ENCODE data around the gene DEXI. TPM values are rescaled to one million over a fixed set of nuclear protein-coding genes. Genes with fewer than 3 reads are reported as not detected.
"Not testable (repeated sequence)": the region's sequence is repeated elsewhere in the genome, so short reads cannot be mapped to it uniquely, and the experiment has no call there.

DEXI gene
- total RNA-seq, 2 donors from 2014 or later, result 36.0 to 39.8 TPM

DNA sequence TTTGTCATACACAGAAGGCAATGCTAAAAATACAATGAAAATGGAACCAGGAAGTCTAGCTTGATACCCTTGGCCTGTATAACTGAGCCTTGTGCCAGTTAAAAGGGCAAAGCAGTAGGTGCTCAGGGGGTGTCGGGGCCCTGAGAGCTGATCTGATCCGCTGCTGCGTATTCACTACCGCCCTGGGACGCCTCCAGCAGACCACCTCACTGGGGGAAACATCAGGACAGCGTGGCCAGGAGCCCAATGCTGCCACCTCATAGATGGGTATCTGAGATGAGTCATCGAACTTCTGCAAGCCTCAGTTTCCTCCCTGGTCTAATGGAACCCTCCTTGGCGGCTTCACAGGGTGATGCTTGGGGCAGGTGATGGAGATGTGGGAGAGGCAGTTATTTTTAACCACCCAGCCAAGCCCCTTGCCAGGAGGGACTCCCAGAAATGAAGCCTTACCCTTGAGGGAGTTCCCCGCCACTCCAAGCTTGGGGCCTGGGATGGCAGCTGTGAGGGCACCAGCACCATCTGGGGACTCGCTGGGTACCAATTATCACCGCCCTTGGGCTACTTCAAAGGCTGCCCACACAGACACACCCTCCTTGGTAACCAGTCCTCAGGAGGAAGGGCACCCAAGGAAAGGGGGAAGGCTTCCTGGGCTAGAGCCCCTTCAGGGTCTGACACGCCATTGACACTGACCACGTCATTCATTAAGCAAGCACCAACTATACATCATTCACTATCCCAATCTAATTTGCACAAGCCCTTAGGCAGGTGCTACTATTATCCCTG lies 7.8 kb downstream of the DEXI start:
- no peak for DNase-seq (ENCODE audit: low spot score)
- intact Hi-C loops (cut with DNase I), result no loop called here

DNA sequence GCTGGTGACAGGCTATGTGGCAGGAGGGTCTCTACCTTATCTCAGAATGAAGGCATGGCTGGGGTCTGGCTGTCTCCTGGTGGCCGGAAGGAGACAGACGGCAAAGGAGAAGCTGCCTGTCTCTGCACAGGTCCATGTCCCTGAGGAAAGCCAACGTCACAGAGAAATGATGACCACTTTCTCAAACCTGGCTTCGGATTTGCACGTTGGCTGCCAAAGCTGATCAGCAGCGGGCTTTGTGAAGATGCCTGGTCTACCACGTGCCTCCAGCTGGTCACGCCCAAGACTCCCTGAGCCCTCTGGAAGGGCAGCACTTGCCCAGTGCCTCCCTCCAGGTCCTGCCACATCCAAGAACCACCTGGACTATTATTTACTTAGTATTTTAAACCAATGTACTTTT lies 8.4 kb downstream of the DEXI start:
- intact Hi-C loops (cut with DNase I), result no loop called here
- no peak for DNase-seq (ENCODE audit: low spot score)

DNA sequence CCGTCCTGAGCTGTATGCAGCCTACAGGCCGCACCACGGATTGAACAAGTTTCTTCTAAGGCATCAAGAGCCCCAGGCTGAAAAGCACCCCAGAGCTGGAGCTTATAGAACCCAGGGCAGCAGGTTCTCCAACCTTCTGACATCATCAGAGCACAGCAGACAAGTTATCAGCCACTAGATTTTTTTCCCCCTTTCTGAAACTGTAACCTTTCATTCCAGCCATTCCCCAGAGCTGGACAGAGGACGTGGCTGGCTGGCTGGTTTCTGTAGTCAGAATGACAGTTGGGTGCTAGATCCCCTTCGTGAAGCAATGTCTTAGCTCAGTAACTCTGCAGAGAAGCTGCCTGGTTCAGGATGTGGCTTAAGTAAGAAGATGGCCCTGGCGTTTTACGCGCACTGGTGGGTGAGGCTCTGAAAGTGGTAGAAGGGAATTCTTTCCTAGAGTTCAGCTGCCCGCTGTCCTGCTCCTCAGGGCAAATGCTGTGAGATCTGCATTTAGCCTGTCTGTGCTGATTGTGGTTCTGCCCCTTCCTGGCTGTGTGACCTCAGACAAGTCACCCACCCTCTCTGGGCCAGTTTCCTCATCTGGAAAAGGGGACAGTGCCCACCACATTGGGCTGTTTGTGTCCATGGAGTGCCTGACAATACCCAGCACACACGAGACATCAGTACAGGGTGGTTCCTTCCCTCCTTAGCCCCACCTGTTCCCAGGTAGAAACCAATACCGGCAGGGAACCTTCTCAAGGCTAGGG lies 9.1 kb downstream of the DEXI start:
- DNase-seq (ENCODE audit: low spot score), result no peak
- intact Hi-C loops (cut with DNase I), result no loop called here

DNA sequence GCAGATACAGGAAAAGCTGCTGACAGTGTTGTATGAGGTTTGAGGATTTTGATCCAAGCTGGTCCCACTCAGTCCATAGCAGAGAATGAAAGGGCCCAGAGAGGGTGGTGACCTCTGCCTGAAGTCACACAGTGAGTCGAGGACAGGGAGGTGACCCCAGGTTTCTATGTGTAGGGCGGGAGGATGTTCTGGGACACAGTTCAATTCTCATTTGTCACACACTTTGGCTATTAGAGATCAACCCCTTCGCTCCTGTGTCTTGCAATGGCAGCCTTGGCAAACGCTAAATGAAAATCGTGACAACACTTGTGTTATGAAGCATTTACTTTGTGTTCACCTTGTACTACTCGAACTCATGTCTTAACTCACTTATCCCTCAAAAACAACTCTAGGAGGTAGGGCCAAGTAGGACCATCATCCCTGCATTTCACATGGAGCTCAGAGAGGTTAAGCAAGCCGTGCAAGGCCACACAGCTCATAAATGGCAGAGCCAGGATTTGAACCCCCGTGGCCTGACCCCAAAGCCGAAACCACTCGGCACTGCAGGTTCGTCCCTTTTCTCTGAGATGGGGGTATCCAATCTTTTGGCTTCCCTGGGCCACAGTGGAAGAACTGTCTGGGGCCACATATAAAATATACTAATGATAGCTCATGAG lies 10.2 kb downstream of the DEXI start:
- intact Hi-C loops (cut with DNase I), result no loop called here

DNA sequence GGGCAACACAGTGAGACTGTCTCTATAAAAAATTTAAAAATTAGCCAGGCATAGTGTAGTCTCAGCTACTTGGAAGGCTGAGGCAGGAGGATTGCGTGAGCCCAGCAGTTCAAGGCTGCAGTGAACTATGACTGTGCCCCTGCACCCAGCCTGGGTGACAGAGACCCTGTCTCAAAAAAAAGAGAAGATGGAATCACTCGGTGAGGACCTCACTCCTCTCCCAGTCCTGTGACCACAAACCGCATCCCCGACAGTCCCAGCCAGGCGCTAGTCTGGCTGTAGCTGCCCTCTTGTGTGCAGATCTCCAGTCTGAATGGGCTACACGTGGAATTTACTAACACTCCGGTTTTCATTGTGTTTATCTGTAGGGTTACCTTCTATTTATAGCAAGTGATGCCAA lies 11.1 kb downstream of the DEXI start:
- DNase-seq (ENCODE audit: low spot score), result no peak
- intact Hi-C loops (cut with DNase I), result no loop called here

More for the DNA sequence above, 10.2 kb downstream of the DEXI start:
- no peak for DNase-seq (ENCODE audit: low spot score)

DNA sequence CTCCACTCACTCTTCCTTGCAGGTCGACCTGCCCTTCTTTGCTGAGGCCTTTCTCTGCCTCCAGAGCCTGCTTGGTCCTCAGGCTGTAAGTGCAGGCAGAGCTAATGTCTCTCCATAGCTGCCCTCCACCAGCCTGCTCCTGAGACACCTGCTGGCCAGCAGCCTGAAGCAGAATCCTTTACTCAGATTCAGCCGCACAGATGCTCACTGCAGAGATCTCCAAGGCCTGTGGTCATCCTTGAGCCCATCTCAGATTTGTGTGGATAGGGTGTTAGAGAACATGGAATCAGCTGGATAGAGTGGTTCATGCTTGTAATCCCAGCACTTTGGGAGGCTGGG lies 11.5 kb downstream of the DEXI start:
- intact Hi-C loops (cut with DNase I), result no loop called here
- DNase-seq (ENCODE audit: low spot score), result no peak

DNA sequence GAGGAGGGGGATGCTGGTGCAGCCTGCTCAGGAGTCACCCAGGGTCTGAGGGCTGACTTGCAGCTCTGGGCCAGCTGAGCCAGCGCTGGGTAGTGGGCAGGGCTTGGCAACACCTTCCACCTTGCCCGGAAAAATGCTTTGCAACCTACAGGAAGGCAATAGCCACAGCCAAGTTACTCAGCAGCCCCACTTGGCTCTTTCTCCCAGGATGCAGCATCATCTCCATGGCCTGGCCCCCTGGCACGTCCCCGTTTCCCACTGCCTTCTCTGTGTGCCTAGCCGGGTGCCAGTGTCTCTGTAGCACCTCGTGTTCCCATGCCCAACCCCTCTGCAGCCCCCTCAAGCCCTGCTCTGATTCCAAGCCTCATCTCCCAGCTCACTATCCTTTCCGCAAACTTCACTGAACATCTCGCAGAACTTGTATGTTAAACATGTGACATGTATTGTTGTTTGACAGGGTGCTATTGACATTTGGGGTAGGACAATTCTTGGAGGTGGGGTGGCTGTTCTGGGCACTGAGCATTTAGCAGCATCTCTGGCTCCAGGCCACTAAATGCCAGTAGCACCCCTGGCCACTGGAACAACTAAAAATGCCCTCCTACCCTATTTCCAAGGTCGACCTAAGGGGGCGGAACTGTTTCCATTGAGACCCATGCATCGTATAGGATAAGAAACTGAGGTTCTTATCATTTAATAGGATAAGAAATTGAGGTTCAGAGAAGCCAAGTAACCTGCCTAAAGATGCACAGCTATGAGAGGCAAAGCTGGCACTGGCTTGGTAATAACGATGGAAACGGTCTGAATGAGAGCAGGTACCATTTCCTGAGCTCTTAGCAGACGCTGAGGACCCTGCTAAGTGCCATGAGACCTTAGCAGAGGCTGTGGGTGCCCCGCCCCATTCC lies 12.2 kb downstream of the DEXI start:
- no peak for DNase-seq (ENCODE audit: low spot score)
- intact Hi-C loops (cut with DNase I), result loop anchor here in 1 of 2 donors (10.0 kb wide), 1 partner anchor 175 kb away; no protein-coding TSS in a partner anchor

DNA sequence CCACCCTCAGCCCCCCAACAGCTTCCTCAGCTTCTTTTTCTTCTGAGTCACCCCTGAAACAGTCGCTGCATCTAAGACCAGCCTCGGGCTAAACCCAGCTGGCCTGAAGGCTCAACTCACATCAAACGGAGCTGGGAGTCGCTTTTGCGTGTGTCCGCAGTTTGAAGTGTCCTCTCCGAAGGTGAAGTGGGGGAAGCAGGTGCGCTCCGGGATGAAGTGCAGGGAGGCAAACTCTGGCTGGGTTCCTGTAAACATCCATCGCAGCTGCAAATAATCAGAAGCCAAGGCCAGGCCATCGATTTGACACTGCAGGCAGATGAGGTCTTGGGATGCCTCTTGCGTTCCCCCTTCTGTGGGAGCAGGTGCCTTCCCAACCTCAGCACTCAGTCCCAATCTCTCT lies 13.2 kb downstream of the DEXI start:
- intact Hi-C loops (cut with DNase I), result loop anchor here in 1 of 2 donors (10.0 kb wide), 1 partner anchor 174 kb away; no protein-coding TSS in a partner anchor

DNA sequence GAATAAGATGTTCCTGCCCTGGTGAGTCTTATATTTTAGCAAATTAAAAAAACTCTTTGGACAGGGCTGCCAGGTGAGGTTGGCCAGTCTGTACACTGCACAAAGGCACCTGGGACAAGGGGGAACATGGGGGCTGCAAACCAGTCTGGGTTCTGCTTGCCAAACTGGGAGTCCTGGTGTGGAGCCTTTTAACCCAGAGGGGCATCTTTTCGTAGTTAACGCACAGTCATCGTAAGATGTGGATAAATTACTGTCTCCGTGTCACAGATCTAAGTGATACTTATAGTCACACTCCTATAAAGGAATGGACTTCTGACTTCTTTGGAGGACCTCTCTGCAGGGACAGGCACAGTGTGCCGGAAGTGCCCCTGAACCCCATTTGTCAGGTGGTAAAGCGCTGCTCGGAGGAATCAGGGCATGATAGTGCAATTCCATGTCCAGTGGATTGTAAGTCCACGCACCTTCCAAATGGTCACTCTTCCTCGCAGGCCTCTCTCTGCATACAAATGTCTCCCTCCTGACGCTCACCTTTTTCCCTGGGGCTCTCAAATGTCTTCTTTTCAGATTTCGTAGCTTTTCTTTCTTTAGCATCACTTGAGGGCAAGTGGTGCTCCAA lies 14.7 kb downstream of the DEXI start:
- intact Hi-C loops (cut with DNase I), result loop anchor here in 1 of 2 donors (10.0 kb wide), 1 partner anchor 173 kb away; no protein-coding TSS in a partner anchor
- no peak for DNase-seq (ENCODE audit: low spot score)

More for the DNA sequence above, 13.2 kb downstream of the DEXI start:
- not testable (repeated sequence) for DNase-seq (ENCODE audit: low spot score)

DNA sequence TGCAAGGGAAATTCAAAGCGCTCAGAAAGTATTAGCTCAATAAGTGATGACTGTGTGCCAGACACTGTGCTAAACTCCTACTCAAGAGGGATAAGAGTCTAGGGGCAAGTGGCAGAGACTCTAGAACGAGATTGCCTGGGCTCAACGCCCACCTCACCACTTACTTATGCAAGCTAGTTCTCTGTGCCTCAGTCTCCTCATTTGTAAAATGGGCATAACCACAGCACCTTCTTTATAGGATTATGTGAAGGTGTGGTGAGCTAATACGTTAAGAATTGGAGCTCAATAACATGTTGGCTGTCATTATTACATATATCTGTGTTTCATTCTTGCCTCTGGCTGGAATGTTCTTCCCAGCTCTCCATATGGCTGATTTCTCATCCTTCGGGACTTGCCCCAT lies 15.4 kb downstream of the DEXI start:
- DNase-seq (ENCODE audit: low spot score), result no peak
- intact Hi-C loops (cut with DNase I), result loop anchor here in 1 of 2 donors (10.0 kb wide), 1 partner anchor 172 kb away; no protein-coding TSS in a partner anchor

DNA sequence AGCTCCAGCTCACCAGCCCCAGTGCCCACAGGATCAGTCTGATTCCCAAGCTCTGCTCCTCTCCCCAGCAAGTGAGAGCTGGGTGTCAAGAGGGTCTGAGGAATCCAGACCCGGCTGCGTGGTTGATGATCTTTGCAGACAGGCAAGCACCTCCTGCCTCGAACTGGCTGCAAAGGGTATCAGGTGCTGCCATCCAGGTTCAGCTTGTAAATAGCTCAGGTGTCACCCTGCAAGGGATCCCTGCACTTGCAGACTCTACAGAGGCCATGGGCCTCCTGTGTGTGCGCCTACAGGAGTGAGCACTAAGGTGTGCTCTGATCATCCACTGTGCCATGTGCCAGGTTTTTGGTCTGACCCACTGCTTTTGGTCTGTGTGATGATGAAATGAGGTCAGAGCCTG lies 16.2 kb downstream of the DEXI start:
- DNase-seq (ENCODE audit: low spot score), result no peak
- intact Hi-C loops (cut with DNase I), result loop anchor here in 1 of 2 donors (10.0 kb wide), 1 partner anchor 171 kb away; no protein-coding TSS in a partner anchor

DNA sequence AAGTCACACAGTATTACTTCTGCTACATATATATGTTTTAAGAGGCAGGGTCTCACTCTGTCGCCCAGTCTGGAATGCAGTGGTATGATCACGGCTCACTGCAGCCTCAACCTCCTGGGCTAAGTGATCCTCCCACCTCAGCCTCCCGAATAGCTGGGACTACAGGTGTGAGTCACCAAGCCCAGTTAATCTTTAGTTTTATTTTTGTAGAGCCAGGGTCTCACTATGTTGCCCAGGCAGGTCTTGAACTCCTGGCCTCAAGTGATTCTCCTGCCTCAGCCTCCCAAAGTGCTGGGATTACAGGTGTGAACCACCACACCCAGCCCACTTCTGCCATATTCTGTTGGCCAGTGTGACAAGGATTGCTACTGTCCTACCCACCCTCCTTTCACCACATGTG lies 17.0 kb downstream of the DEXI start:
- intact Hi-C loops (cut with DNase I), result loop anchor here in 1 of 2 donors (10.0 kb wide), 1 partner anchor 170 kb away; no protein-coding TSS in a partner anchor
- not testable (repeated sequence) for DNase-seq (ENCODE audit: low spot score)

DNA sequence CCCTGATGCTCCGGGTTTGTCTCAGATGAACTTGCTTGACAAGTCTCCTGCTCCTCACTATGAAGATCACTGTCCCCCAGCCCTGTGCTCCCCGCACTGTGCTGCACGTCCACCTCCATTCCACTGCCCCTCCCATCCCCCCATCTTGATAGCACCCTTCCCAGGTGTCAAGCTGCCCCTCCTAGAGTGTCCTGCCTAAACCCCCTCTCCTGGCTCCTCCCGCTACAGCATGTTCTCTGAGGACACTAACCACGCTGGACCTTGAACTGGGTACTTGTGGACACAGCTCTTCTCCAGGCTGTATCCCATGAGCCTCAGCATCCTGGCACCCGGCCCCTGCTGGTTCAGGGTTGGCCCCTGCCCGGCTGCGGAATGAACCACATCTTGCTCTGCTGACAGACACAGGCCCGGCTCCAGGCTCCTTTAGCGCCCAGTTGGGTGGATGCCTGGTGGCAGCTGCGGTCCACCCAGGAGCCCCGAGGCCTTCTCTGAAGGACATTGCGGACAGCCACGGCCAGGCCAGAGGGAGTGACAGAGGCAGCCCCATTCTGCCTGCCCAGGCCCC lies 18.5 kb downstream of the DEXI start:
- peak; percentile 85 for DNase-seq (ENCODE audit: low spot score)
- intact Hi-C loops (cut with DNase I), result loop anchor here in 1 of 2 donors (10.0 kb wide), 1 partner anchor 169 kb away; no protein-coding TSS in a partner anchor

DNA sequence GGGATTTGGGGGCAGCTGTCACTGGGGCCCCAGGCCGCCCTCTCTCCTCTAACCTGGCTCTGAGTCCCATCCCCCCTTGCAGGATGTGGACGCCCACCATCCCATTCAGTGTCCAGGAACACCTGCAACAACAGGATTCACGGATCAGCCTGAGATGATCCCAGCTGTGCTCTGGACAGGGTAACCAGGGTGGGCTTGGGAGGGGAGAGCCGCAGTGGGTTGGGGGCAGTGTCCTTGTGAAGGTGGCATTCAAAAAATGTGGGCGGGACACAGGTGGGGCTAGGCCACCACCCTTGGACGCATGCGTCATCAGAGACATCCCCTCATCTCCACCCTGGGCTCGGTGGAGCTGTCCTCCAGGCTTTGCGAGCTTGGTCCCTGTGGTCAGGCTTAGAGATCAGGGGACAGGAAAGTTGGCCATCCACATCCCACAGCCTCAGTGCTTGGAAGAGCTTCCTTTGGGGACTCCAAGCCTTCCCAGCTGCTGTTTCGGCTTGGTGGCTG lies 19.1 kb downstream of the DEXI start:
- no peak for DNase-seq (ENCODE audit: low spot score)
- intact Hi-C loops (cut with DNase I), result loop anchor here in 1 of 2 donors (10.0 kb wide), 1 partner anchor 168 kb away; no protein-coding TSS in a partner anchor

DNA sequence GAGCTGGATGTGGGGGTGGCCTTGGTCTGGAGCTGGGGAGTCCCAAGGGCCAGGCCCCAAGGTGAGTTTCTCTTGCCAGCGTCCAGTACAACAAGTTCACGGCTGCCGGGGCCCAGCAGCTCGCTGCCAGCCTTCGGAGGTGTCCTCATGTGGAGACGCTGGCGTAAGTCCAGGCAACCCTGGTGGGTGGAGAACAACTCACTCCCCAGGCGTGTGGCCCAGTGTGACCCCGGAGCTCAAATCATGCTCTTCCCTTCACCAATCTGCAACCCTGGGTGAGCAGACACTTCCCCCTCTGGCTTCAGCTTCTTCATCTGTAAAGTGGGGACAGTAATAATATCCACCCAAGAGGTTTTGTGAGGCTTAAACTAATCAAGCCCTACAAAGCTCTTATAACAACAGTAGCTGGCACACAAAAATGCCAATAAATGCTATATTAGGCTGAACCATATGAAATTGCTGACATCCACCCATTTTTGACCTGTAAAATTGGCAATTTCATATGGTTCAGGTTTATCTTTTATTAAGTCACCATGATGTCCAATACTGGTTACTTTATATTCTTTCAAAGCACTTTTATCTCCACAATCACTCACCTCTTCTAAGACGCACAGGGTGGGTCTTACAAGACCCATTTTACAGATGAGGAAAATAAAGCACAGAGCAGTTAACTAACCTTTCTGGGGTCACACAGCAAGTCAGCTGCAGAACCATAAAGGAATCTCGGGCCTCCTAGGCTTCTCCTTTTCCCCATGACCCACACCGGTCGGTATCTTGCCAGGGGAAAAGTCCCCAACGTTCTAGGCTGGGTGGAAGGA lies 19.7 kb downstream of the DEXI start:
- DNase-seq (ENCODE audit: low spot score), result peak; percentile 88
- intact Hi-C loops (cut with DNase I), result loop anchor here in 1 of 2 donors (10.0 kb wide), 1 partner anchor 168 kb away; no protein-coding TSS in a partner anchor

DNA sequence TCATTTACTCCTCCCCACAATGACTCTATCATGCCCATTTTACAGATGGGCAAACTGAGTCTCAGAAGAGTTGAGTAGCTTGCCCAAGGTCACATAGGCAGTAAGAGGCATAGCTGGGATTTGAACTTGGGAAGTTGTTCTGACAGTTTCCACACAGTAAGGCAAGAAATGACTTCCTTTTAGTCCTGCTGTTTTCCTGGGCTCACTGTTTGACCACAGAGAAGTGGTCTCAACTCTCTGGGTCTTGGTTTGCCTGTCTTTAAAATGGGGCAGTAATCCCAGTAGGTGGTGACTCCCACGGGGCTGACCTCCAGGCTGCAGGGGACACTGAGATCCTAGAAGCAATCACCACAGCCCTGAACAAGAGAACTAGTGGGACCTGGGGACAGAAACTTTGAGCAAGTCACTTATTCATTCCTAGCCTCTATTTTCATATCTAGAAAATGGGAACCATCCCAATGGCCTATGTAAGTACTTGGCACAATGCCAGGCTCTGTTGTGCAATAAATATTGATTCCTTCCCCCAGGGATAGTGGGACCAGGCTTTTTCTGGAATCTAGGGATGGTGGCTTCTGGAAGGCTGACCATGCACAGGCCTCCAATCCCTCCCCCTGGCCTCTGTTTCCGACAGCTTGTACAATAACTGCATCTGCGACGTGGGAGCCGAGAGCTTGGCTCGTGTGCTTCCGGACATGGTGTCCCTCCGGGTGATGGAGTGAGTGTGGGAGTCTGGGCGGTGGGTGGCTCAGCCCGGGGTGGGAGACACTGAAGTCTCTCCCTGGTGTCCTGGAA lies 20.5 kb downstream of the DEXI start:
- DNase-seq (ENCODE audit: low spot score), result no peak

More for the DNA sequence above, 20.5 kb downstream of the DEXI start:
- intact Hi-C loops (cut with DNase I), result loop anchor here in 1 of 2 donors (10.0 kb wide), 1 partner anchor 167 kb away; no protein-coding TSS in a partner anchor

Data from posterior vena cava (tissue), 2 donors.